ENCODE results near the gene WFDC1. TPM values are rescaled to one million over a fixed set of nuclear protein-coding genes. Genes with fewer than 3 reads are reported as not detected.

Gene WFDC1
- total and polyA plus RNA-seq, 10 of the 15 experiments (the other 5 are each of a cell fraction or from before 2014, with no cell fraction given): not detected

DNA sequence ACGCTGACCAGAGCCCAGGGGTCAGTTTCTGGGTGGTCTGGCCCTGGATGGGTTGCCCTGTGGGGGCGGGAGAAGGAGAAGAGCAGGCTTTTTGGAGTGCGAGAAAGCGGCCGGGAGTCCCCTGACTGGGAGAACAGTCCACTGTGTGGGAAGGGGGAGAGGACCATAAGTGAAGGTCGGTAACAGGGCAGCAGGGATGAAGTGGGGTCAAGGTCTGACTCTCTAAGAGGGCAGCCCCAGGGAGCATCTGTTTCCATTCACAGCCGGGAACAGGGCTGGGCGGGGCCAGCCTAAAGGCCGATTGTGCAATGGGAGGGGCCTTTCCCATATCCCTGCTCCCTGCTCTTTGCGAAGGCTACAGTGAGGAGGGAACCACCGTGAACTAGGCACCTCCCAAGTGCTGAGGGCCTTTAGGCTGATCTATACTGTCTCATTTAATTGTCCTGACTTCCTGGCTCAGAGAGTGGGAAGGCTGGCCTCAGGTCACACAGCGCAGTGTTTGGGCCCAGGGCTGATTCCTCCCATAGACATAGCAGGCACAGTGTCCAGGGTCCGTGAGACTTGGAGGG lies 10.4 kb upstream of the WFDC1 start:
- no peak for FAIRE-seq
- intact Hi-C loops (cut with micrococcal nuclease; ENCODE audit: unreplicated experiment): no loop called here
- CTCF ChIA-PET: no interaction called here
- in situ Hi-C loops (cut with MboI): no loop called here
- no peaks in the 10 kb centered on the region for H4K20me1 ChIP-seq (ENCODE audit: control insufficient read depth, insufficient read depth)
- no peak overlapping the region for H2AFZ ChIP-seq (ENCODE audit: control insufficient read depth, low read depth, low read length)
- RAD21 ChIA-PET (ENCODE audit: unreplicated experiment): no interaction called here
- H3K4me2 ChIP-seq (ENCODE audit: control insufficient read depth, insufficient read depth): no peak overlapping the region
- no peaks in the 10 kb centered on the region for H3K4me1 ChIP-seq (ENCODE audit: control insufficient read depth, insufficient read depth, low read length)
- no peak overlapping the region for H3K9ac ChIP-seq (ENCODE audit: control insufficient read depth, insufficient read depth, low read length)
- no peak for TF ChIP-seq POLR2AphosphoS5 (IDR thresholded peaks at IDR 0.05; ENCODE audit: low read length)
- TF ChIP-seq NR2F1 (conservative IDR thresholded peaks at IDR 0.05): no peak
- TF ChIP-seq EED (IDR thresholded peaks at IDR 0.05; ENCODE audit: low read depth): no peak
- no peak for TF ChIP-seq ZSCAN29 (IDR thresholded peaks at IDR 0.05)
- no peak for TF ChIP-seq KLF5 (IDR thresholded peaks at IDR 0.05; ENCODE audit: partially characterized antibody)
- no peak for TF ChIP-seq PKNOX1 (IDR thresholded peaks at IDR 0.05)
- TF ChIP-seq HCFC1 (IDR thresholded peaks at IDR 0.05; ENCODE audit: low read length): no peak
- TF ChIP-seq SRF (IDR thresholded peaks at IDR 0.05; ENCODE audit: low read depth in 2 of 2, low read length in 2 of 2): no peak
- no peak for TF ChIP-seq JUNB (IDR thresholded peaks at IDR 0.05)
- TF ChIP-seq, protein P1, sequence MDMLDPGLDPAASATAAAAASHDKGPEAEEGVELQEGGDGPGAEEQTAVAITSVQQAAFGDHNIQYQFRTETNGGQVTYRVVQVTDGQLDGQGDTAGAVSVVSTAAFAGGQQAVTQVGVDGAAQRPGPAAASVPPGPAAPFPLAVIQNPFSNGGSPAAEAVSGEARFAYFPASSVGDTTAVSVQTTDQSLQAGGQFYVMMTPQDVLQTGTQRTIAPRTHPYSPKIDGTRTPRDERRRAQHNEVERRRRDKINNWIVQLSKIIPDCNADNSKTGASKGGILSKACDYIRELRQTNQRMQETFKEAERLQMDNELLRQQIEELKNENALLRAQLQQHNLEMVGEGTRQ (IDR thresholded peaks at IDR 0.05; ENCODE audit: borderline replicate concordance, low read depth, low read length): no peak
- TF ChIP-seq, protein P2, sequence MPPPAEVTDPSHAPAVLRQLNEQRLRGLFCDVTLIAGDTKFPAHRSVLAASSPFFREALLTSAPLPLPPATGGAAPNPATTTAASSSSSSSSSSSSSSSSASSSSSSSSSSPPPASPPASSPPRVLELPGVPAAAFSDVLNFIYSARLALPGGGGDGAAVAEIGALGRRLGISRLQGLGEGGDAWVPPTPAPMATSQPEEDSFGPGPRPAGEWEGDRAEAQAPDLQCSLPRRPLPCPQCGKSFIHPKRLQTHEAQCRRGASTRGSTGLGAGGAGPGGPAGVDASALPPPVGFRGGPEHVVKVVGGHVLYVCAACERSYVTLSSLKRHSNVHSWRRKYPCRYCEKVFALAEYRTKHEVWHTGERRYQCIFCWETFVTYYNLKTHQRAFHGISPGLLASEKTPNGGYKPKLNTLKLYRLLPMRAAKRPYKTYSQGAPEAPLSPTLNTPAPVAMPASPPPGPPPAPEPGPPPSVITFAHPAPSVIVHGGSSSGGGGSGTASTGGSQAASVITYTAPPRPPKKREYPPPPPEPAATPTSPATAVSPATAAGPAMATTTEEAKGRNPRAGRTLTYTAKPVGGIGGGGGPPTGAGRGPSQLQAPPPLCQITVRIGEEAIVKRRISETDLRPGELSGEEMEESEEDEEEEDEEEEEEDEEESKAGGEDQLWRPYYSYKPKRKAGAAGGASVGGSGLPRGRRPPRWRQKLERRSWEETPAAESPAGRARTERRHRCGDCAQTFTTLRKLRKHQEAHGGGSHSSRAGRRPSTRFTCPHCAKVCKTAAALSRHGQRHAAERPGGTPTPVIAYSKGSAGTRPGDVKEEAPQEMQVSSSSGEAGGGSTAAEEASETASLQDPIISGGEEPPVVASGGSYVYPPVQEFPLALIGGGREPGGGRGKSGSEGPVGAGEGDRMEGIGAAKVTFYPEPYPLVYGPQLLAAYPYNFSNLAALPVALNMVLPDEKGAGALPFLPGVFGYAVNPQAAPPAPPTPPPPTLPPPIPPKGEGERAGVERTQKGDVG (CRISPR knock-in tag; IDR thresholded peaks at IDR 0.05): no peak
- TF ChIP-seq ZNF24 (IDR thresholded peaks at IDR 0.05): no peak
- no peak for TF ChIP-seq IKZF1 (conservative IDR thresholded peaks at IDR 0.05)
- TF ChIP-seq RUNX3 (IDR thresholded peaks at IDR 0.05; ENCODE audit: low read length): no peak
- TF ChIP-seq CEBPB (IDR thresholded peaks at IDR 0.05; ENCODE audit: borderline replicate concordance in 1 of 2, low read depth in 2 of 2, low read length in 2 of 2): no peak
- H3K27me3 ChIP-seq (replicated peaks in 1 of 2; ENCODE audit: control insufficient read depth in 2 of 2, insufficient read depth in 2 of 2, low read length in 1 of 2): peaks cover 0 to 4% of the 10 kb centered on the region in 2 experiments; a peak in 2 of 4 replicates
- H3K9me3 ChIP-seq (replicated peaks; ENCODE audit: control insufficient read depth, insufficient read depth, low read length): no peaks in the 10 kb centered on the region
- SMC1A ChIA-PET (ENCODE audit: uncharacterized antibody, unreplicated experiment): no interaction called here
- 45% methylated on average over 13 of the region's 13 CpGs for whole genome bisulfite sequencing (ENCODE audit: insufficient coverage, insufficient replicate concordance, low lambda C conversion rate, missing lambda C conversion rate)
- no peak overlapping the region for H3K4me3 ChIP-seq
- H3K79me2 ChIP-seq (ENCODE audit: control insufficient read depth, insufficient read depth, low read length): no peaks in the 10 kb centered on the region
- DNase-seq (ENCODE audit: low read depth, low spot score): no peak
- no peak overlapping the region for H3K27ac ChIP-seq (ENCODE audit: control insufficient read depth, insufficient read depth)
- no peaks in the 10 kb centered on the region for H3K36me3 ChIP-seq (ENCODE audit: control insufficient read depth in 2 of 2, insufficient read depth in 2 of 2, low read length in 1 of 2)
- BruUV-seq (replicated peaks): no TSS peak
- ATAC-seq: no peak
- POLR2A ChIA-PET: no interaction called here
